ENCODE data around the gene MPC1.

Gene MPC1

GRCh38 chr6:166318649-166319600, 63.8 kb downstream of the MPC1 start:
- no peak for DNase-seq (ENCODE audit: low read depth in 2 of 3, low spot score in 1 of 3)

GRCh38 chr6:166318227-166318626, 64.5 kb downstream of the MPC1 start:
- DNase-seq (ENCODE audit: low read depth in 2 of 3, low spot score in 1 of 3): no peak

GRCh38 chr6:166317261-166318212, 65.2 kb downstream of the MPC1 start:
- DNase-seq (ENCODE audit: low read depth in 2 of 3, low spot score in 1 of 3): no peak

- no peak for DNase-seq (ENCODE audit: low read depth in 2 of 3, low spot score in 1 of 3)
Observed at GRCh38 chr6:166315436-166315835, 67.3 kb downstream of the MPC1 start.

Data from stimulated activated CD4-positive, alpha-beta T cell treated with anti-CD3 and anti-CD28 coated beads, Interleukin-12 subunit alpha, Interleukin-12 subunit beta, amount 100 ng/mL, for 48 hours (primary cell).